ENCODE results near the gene SPC25. TPM values are rescaled to one million over a fixed set of nuclear protein-coding genes. Genes with fewer than 3 reads are reported as not detected.

SPC25 gene
- polyA plus RNA-seq, 1 donor from 2014 or later: 2.7 TPM

GRCh38 chr2:168854651-168855050, 35.6 kb downstream of the SPC25 start:
- Histone ChIP-seq H3K4me2 (ENCODE audit: low read length) (no peak overlapping the region), H4K20me1 (ENCODE audit: insufficient read depth) (no peaks in the 10 kb centered on the region), H3K79me2 (replicated peaks; ENCODE audit: insufficient read depth, low read length) (no peaks in the 10 kb centered on the region), H3K27me3 (ENCODE audit: insufficient read depth, low read depth, low read length) (no peaks in the 10 kb centered on the region), H3K4me3 (ENCODE audit: low read length) (no peak overlapping the region), H2AFZ (ENCODE audit: low read depth, low read length) (no peak overlapping the region), H3F3A (ENCODE audit: insufficient read depth, low read length, poor library complexity, severe bottlenecking) (no peaks in the 10 kb centered on the region), H3K9ac (ENCODE audit: low read length) (no peak overlapping the region), H3K9me2 (ENCODE audit: insufficient read depth, low read length) (no peaks in the 10 kb centered on the region), H3K36me3 (ENCODE audit: insufficient read depth, low read length) (no peaks in the 10 kb centered on the region), H3K9me3 (ENCODE audit: low read length) (no peaks in the 10 kb centered on the region), H3K27ac (ENCODE audit: low read length) (no peak overlapping the region)
- no peak for TF ChIP-seq REST (IDR thresholded peaks at IDR 0.05; ENCODE audit: borderline replicate concordance)
- no peak for TF ChIP-seq CTCF (IDR thresholded peaks at IDR 0.05; ENCODE audit: poor library complexity, severe bottlenecking)

- Histone ChIP-seq H3K27ac (ENCODE audit: low read length) (no peak overlapping the region), H3K36me3 (ENCODE audit: insufficient read depth, low read length) (no peaks in the 10 kb centered on the region), H3K4me3 (ENCODE audit: low read length) (no peak overlapping the region), H3K9me2 (ENCODE audit: insufficient read depth, low read length) (no peaks in the 10 kb centered on the region), H2AFZ (ENCODE audit: low read depth, low read length) (no peak overlapping the region), H3K9me3 (ENCODE audit: low read length) (no peaks in the 10 kb centered on the region), H3F3A (ENCODE audit: insufficient read depth, low read length, poor library complexity, severe bottlenecking) (no peaks in the 10 kb centered on the region), H3K4me2 (ENCODE audit: low read length) (no peak overlapping the region), H3K9ac (ENCODE audit: low read length) (no peak overlapping the region), H3K79me2 (replicated peaks; ENCODE audit: insufficient read depth, low read length) (no peaks in the 10 kb centered on the region), H4K20me1 (ENCODE audit: insufficient read depth) (no peaks in the 10 kb centered on the region), H3K27me3 (ENCODE audit: insufficient read depth, low read depth, low read length) (no peaks in the 10 kb centered on the region)
- TF ChIP-seq POLR2AphosphoS5 (IDR thresholded peaks at IDR 0.05): no peak
- TF ChIP-seq EZH2 (IDR thresholded peaks at IDR 0.05; ENCODE audit: borderline replicate concordance, insufficient read depth, low read length, poor library complexity, severe bottlenecking): no peak
- TF ChIP-seq SMC3 (conservative IDR thresholded peaks at IDR 0.05; ENCODE audit: poor library complexity): no peak
- TF ChIP-seq MXI1 (conservative IDR thresholded peaks at IDR 0.05; ENCODE audit: poor library complexity, severe bottlenecking): no peak
- TF ChIP-seq TAF1 (IDR thresholded peaks at IDR 0.05; ENCODE audit: low read depth): no peak
- no peak for TF ChIP-seq RAD21 (conservative IDR thresholded peaks at IDR 0.05)
- TF ChIP-seq REST (IDR thresholded peaks at IDR 0.05; ENCODE audit: borderline replicate concordance): no peak
- no peak for TF ChIP-seq EP300 (conservative IDR thresholded peaks at IDR 0.05; ENCODE audit: poor library complexity, severe bottlenecking)
- no peak for TF ChIP-seq CTCF (IDR thresholded peaks at IDR 0.05; ENCODE audit: poor library complexity, severe bottlenecking)
These were observed 36.8 kb downstream of the SPC25 start for GRCh38 chr2:168853471-168853870.

All from neural cell (in vitro differentiated cells).